Umbilical cord (tissue), 2 donors: Measurements from ENCODE around the gene TRERF1. TPM values are rescaled to one million over a fixed set of nuclear protein-coding genes. Genes with fewer than 3 reads are reported as not detected.
"Not testable (repeated sequence)": the region's sequence is repeated elsewhere in the genome, so short reads cannot be mapped to it uniquely, and the experiment has no call there.

Experiments used
- DNase-seq: peaks from one replicate; pipeline ENCODE4 v3.0.0-alpha.2; 2015; ENCODE audit warnings: low spot score
- total RNA-seq: library from RNA; depleted of rRNA; stranded (reverse); fragments of >200 nt; gene quantifications from one replicate; pipeline ENCODE4 v1.2.3, GENCODE V29; 2014; ENCODE audit warnings: low replicate concordance; ENCODE audit not compliant: insufficient read depth

TRERF1 gene
- total RNA-seq, 1 donor from 2014 or later = 4.8 TPM

- no peak for DNase-seq
Measured at GRCh38 chr6:42224222-42225028, 227.3 kb downstream of the TRERF1 start.

- no peak for DNase-seq
Measured at GRCh38 chr6:42222448-42222847, 229.3 kb downstream of the TRERF1 start.

GRCh38 chr6:42221546-42221945 is 230.2 kb downstream of the TRERF1 start:
- no peak for DNase-seq

GRCh38 chr6:42220807-42221206 is 230.9 kb downstream of the TRERF1 start:
- DNase-seq = no peak

- DNase-seq = peak; percentile 97
Measured at GRCh38 chr6:42217519-42218367, 234.0 kb downstream of the TRERF1 start, which contains the start of gene MRPS10. Gene MRPS10, minus strand, starts transcription at chr6:42217861. Its CDS starts 12 bp downstream, at chr6:42217849.

- no peak for DNase-seq
Measured at GRCh38 chr6:42217157-42217518, 234.6 kb downstream of the TRERF1 start.

GRCh38 chr6:42216495-42216894 is 235.2 kb downstream of the TRERF1 start:
- DNase-seq = not testable (repeated sequence)

GRCh38 chr6:42212442-42212841 is 239.3 kb downstream of the TRERF1 start:
- DNase-seq = no peak

GRCh38 chr6:42211726-42212125 is 240.0 kb downstream of the TRERF1 start:
- no peak for DNase-seq

- no peak for DNase-seq
Measured at GRCh38 chr6:42210551-42210950, 241.2 kb downstream of the TRERF1 start.

GRCh38 chr6:42207559-42207958 is 244.2 kb downstream of the TRERF1 start:
- not testable (repeated sequence) for DNase-seq

- no peak for DNase-seq
Measured at GRCh38 chr6:42204768-42205282, 246.9 kb downstream of the TRERF1 start.

- no peak for DNase-seq
Measured at GRCh38 chr6:42203183-42203582, 248.5 kb downstream of the TRERF1 start.

- DNase-seq = not testable (repeated sequence)
Measured at GRCh38 chr6:42202131-42202915, 249.4 kb downstream of the TRERF1 start.

- no peak for DNase-seq
Measured at GRCh38 chr6:42201382-42201781, 250.3 kb downstream of the TRERF1 start.

- DNase-seq = peak; percentile 50
Measured at GRCh38 chr6:42200035-42200434, 251.7 kb downstream of the TRERF1 start.

- DNase-seq = no peak
Measured at GRCh38 chr6:42199106-42199981, 252.4 kb downstream of the TRERF1 start.

- DNase-seq = no peak
Measured at GRCh38 chr6:42197555-42198362, 254.0 kb downstream of the TRERF1 start.

GRCh38 chr6:42195415-42195814 is 256.3 kb downstream of the TRERF1 start:
- no peak for DNase-seq

GRCh38 chr6:42194056-42194455 is 257.7 kb downstream of the TRERF1 start:
- no peak for DNase-seq
